ENCODE results near the gene MGRN1.
A peak's percentile ranks its signal among the peaks of the same experiment; 100 is the strongest.

Gene MGRN1

GRCh38 chr16:4654011-4654963 lies 29.7 kb downstream of the MGRN1 start:
- DNase-seq (ENCODE audit: low read depth): no peak

- DNase-seq (ENCODE audit: low read depth): no peak
Observed at GRCh38 chr16:4654964-4655590, 30.5 kb downstream of the MGRN1 start.

- no peak for DNase-seq (ENCODE audit: low read depth)
Observed at GRCh38 chr16:4655801-4656200, 31.2 kb downstream of the MGRN1 start.

- DNase-seq (ENCODE audit: low read depth): no peak
Observed at GRCh38 chr16:4656221-4656620, 31.6 kb downstream of the MGRN1 start.

GRCh38 chr16:4656695-4657686 lies 32.4 kb downstream of the MGRN1 start:
- DNase-seq (ENCODE audit: low read depth): no peak

GRCh38 chr16:4659363-4660353 lies 35.0 kb downstream of the MGRN1 start:
- DNase-seq (ENCODE audit: low read depth): no peak

GRCh38 chr16:4660454-4661007 lies 35.9 kb downstream of the MGRN1 start:
- peak; percentile 27 for DNase-seq (ENCODE audit: low read depth)

GRCh38 chr16:4661661-4662060 lies 37.0 kb downstream of the MGRN1 start:
- DNase-seq (ENCODE audit: low read depth): no peak

GRCh38 chr16:4663465-4663776 lies 38.8 kb downstream of the MGRN1 start:
- DNase-seq (ENCODE audit: low read depth): no peak

- no peak for DNase-seq (ENCODE audit: low read depth)
Observed at GRCh38 chr16:4663777-4664465, 39.3 kb downstream of the MGRN1 start.

GRCh38 chr16:4664538-4665418 lies 40.2 kb downstream of the MGRN1 start:
- DNase-seq (ENCODE audit: low read depth): peak; percentile 41

GRCh38 chr16:4666537-4667202 lies 42.0 kb downstream of the MGRN1 start:
- no peak for DNase-seq (ENCODE audit: low read depth)

- no peak for DNase-seq (ENCODE audit: low read depth)
Observed at GRCh38 chr16:4667203-4667963, 42.8 kb downstream of the MGRN1 start.

- DNase-seq (ENCODE audit: low read depth): no peak
Observed at GRCh38 chr16:4668313-4668960, 43.8 kb downstream of the MGRN1 start.

- DNase-seq (ENCODE audit: low read depth): no peak
Observed at GRCh38 chr16:4673387-4674046, 48.9 kb downstream of the MGRN1 start.

- no peak for DNase-seq (ENCODE audit: low read depth)
Observed at GRCh38 chr16:4674926-4675530, 50.4 kb downstream of the MGRN1 start.

All from activated T-cell treated with anti-CD3 and anti-CD28 coated beads for 1 hour (primary cell).